NCI-H524 treated with DMSO at 0.1 percent for 48 hours (cell line): Measurements from ENCODE around the gene GPR150.

Experiments
- DNase-seq: peaks from one replicate; lab custom pipeline; 2025; lab: John Stamatoyannopoulos, UW

GPR150 gene

DNA sequence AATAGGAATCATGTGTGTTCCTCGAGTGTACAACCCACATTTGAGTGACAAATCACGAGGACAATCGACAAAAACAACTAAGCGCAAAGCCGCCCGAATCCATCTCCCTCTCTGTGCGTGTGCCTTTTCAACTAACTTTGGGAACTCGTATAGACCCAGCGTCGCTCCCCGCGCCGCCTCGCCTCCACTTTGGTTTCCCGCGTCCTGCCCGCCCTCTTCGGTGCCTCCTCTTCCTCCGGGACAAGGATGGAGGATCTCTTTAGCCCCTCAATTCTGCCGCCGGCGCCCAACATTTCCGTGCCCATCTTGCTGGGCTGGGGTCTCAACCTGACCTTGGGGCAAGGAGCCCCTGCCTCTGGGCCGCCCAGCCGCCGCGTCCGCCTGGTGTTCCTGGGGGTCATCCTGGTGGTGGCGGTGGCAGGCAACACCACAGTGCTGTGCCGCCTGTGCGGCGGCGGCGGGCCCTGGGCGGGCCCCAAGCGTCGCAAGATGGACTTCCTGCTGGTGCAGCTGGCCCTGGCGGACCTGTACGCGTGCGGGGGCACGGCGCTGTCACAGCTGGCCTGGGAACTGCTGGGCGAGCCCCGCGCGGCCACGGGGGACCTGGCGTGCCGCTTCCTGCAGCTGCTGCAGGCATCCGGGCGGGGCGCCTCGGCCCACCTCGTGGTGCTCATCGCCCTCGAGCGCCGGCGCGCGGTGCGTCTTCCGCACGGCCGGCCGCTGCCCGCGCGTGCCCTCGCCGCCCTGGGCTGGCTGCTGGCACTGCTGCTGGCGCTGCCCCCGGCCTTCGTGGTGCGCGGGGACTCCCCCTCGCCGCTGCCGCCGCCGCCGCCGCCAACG lies at the start of gene GPR150:
Gene GPR150, plus strand, starts transcription at position 58 of the 840 bp plus-strand sequence. Its CDS starts 189 bp downstream, at position 247.
- no peak for DNase-seq

- DNase-seq: no peak
Observed at GRCh38 chr5:95572016-95572415, 47.9 kb upstream of the GPR150 start.

- DNase-seq: no peak
Observed at GRCh38 chr5:95581576-95581975, 38.3 kb upstream of the GPR150 start.

GRCh38 chr5:95583992-95584391 lies 35.9 kb upstream of the GPR150 start:
- DNase-seq: no peak

GRCh38 chr5:95590880-95591279 lies 29.0 kb upstream of the GPR150 start:
- DNase-seq: no peak

- no peak for DNase-seq
Observed at GRCh38 chr5:95591490-95591901, 28.4 kb upstream of the GPR150 start.

DNA sequence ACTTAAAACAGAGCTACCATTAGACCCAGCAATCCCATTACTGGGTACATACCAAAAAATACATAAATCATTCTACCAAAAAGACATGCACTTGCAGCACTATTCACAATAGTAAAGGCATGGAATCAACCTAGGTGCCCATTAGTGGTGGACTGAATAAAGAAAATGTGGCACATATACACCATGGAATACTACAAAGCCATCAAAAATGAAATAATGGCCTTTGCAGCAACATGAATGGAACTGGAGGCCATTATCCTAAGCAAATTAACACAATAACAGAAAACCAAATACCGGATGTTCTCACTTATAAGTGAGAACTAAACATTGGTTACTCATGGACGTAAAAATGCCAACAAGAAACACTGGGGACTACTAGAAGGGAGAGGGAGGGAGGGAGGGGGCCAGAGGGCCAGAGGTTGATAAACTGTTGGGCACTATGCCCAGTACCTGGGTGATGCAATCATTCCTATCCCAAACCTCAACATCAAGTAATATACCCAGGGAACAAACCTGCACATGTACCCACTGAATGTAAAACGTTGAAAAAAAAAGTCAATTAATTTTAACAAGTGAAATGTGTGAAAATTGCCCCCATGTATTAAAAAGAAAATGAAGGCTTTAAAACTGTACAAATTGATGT lies 24.5 kb upstream of the GPR150 start:
- DNase-seq: no peak

- no peak for DNase-seq
Observed at GRCh38 chr5:95599252-95599651, 20.6 kb upstream of the GPR150 start.

GRCh38 chr5:95600557-95600956 lies 19.3 kb upstream of the GPR150 start:
- no peak for DNase-seq

DNA sequence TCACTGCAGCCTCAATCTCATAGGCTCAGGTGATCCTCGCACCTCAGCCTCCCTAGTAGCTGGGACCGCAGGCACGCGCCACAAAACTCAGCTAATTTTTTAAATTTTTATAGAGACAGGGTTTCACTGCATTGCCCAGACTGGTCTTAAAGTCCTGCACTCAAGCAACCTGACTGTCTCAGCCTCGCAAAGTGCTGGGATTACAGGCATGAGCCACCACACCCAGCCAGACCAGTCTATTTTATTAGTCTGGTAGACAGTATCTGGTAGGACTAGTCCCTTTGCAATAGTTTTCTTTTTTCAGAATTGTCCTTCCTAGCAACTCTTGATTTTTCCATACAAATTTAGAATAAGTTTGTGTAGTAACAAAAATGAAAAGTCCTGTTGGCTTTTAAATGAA lies 14.1 kb upstream of the GPR150 start:
- no peak for DNase-seq

GRCh38 chr5:95606419-95606818 lies 13.5 kb upstream of the GPR150 start:
- DNase-seq: no peak

- no peak for DNase-seq
Observed at GRCh38 chr5:95609711-95610110, 10.2 kb upstream of the GPR150 start.

DNA sequence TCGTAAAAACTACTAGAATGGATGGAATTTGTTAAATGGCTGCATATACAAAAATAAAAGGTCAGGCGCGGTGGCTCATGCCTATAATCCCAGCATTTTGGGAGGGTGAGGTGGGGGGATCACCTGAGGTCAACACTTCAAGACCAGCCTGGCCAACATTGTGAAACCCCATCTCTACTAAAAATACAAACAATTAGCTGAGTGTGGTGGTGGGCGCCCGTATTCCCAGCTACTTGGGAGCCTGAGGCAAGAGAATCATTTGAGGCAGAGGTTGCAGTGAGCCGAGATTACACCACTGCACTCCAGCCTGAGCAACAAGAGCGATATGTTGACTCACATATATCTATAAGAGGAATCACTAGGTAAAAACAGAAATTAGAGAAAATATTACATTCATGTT lies 9.3 kb upstream of the GPR150 start:
- DNase-seq: no peak

GRCh38 chr5:95611396-95611795 lies 8.5 kb upstream of the GPR150 start:
- no peak for DNase-seq

GRCh38 chr5:95613514-95613913 lies 6.4 kb upstream of the GPR150 start:
- DNase-seq: no peak

- no peak for DNase-seq
Observed at GRCh38 chr5:95615164-95615467, 4.8 kb upstream of the GPR150 start.

- no peak for DNase-seq
Observed at GRCh38 chr5:95617057-95617456, 2.8 kb upstream of the GPR150 start.

GRCh38 chr5:95619096-95619495 lies 791 bp upstream of the GPR150 start:
- DNase-seq: no peak

- DNase-seq: no peak
Observed at GRCh38 chr5:95619514-95620029, 315 bp upstream of the GPR150 start.

GRCh38 chr5:95620870-95621838 lies 1.3 kb downstream of the GPR150 start:
- no peak for DNase-seq

- DNase-seq: no peak
Observed at GRCh38 chr5:95621839-95622629, 2.1 kb downstream of the GPR150 start.
